K562 (cell line): Measurements from ENCODE around the gene SOCS3. TPM values are rescaled to one million over a fixed set of nuclear protein-coding genes. Genes with fewer than 3 reads are reported as not detected.
A peak's percentile ranks its signal among the peaks of the same experiment; 100 is the strongest.

ENCODE experiments used
- CEBPB ChIP-seq: fragments of 450-650 bp; IDR thresholded peaks from 2 replicates; pipeline ENCODE4 v1.6.1; 2016; ENCODE audit warnings: missing genetic modification characterization, missing compliant biosample characterization
- GATA2 ChIP-seq: sonication (generic); formaldehyde crosslinking; IDR thresholded peaks from 2 replicates; pipeline ENCODE4 v1.4.0; 2020; ENCODE audit warnings: mild to moderate bottlenecking, missing genetic modification reagents
- KLF16 ChIP-seq: IDR thresholded peaks from 2 replicates; pipeline ENCODE4 v1.6.1; 2016; ENCODE audit warnings: antibody characterized with exemption
- MAFG ChIP-seq: fragments of 450-650 bp; conservative IDR thresholded peaks from 2 replicates; pipeline ENCODE4 v1.6.1; 2016; ENCODE audit warnings: missing genetic modification characterization, missing compliant biosample characterization
- NR2F6 ChIP-seq: fragments of 450-650 bp; formaldehyde crosslinking; IDR thresholded peaks from 2 replicates; pipeline ENCODE4 v1.4.0; 2020; ENCODE audit warnings: mild to moderate bottlenecking
- NR4A1 ChIP-seq, 2 experiments: fragments of 250-450 bp in 1 of 2; fragments of 450-650 bp in 1 of 2; sonication (Bioruptor Pico) in 1 of 2; IDR thresholded peaks; 2 replicates each; pipeline versions ENCODE4 v1.4.0 to v1.6.1; 2016 to 2020; ENCODE audit warnings: mild to moderate bottlenecking in 2 of 2, missing compliant biosample characterization in 1 of 2, missing genetic modification characterization in 1 of 2, moderate library complexity in 1 of 2
- NUFIP1 ChIP-seq: fragments of 450-650 bp; IDR thresholded peaks from 2 replicates; pipeline ENCODE4 v1.6.1; 2018; ENCODE audit not compliant: partially characterized antibody
- POLR2G ChIP-seq: fragments of 200-400 bp; formaldehyde crosslinking; IDR thresholded peaks from 2 replicates; pipeline ENCODE4 v1.6.1; 2017; ENCODE audit warnings: low read depth, mild to moderate bottlenecking, antibody characterized with exemption, low read length, moderate library complexity
- REST ChIP-seq, 2 experiments: fragments of 450-650 bp; formaldehyde crosslinking in 1 of 2; IDR thresholded peaks; 2 replicates each; pipeline versions ENCODE4 v1.4.0 to v1.6.1; 2014 to 2020; ENCODE audit warnings: mild to moderate bottlenecking in 2 of 2, borderline replicate concordance in 1 of 2, low read depth in 1 of 2
- XRCC4 ChIP-seq: IDR thresholded peaks from one replicate; pipeline ENCODE4 v1.6.1; 2011; ENCODE audit not compliant: insufficient read depth, insufficient read length; ENCODE audit errors: extremely low read depth
- ZBTB12 ChIP-seq: fragments of 250-450 bp; sonication (Bioruptor Pico); IDR thresholded peaks from 2 replicates; pipeline ENCODE4 v1.4.0; 2020
- polyA plus RNA-seq, 8 experiments: library from polyadenylated mRNA; depleted of rRNA in 4 of 8; stranded (reverse) in 5 of 8; unstranded in 3 of 8; fragments of >200 nt; fragmentation: Nextera tagmentation in 2 of 8; fragmentation: Illumina TruSeq in 1 of 8; extraction: Ambion mirVana in 2 of 8; extraction: Trizol in 1 of 8; gene quantifications; 2 replicates each; pipeline versions ENCODE4 v1.2.1 to v1.2.3, GENCODE V29; 2011 to 2014; ENCODE audit warnings: inconsistent platforms in 1 of 8, missing spikeins in 1 of 8
- total RNA-seq, 7 experiments: library from RNA; depleted of rRNA in 6 of 7; stranded (reverse); fragments of >200 nt in 6 of 7; fragmentation: Illumina TruSeq in 2 of 7; extraction: Trizol in 2 of 7; gene quantifications; 2 replicates each; pipeline versions ENCODE4 v1.2.1 to v1.2.3, GENCODE V29; 2011 to 2021; ENCODE audit warnings: low replicate concordance in 1 of 7

The SOCS3 gene
- total and polyA plus RNA-seq, 9 of the 15 experiments (the other 6 are each of a cell fraction or from before 2014, with no cell fraction given) = 0.56 to 38.9 (median 13.7) TPM

- TF ChIP-seq ZBTB12 (CRISPR knock-in tag) (no peak), MAFG (tag) (no peak), XRCC4 (no peak), POLR2G (peak; percentile 100), KLF16 (no peak), NR2F6 (CRISPR knock-in tag) (no peak), NUFIP1 (no peak), REST (IDR thresholded peaks at IDR 0.05; ENCODE audit: borderline replicate concordance) (no peak; the same call in 1 of the 2 replicates), REST (CRISPR knock-in tag; IDR thresholded peaks at IDR 0.05; ENCODE audit: low read depth) (no peak), NR4A1 (CRISPR knock-in tag; IDR thresholded peaks at IDR 0.05) (no peak), NR4A1 (tag; IDR thresholded peaks at IDR 0.05) (no peak), CEBPB (tag) (no peak), GATA2 (CRISPR knock-in tag) (no peak)
These were observed at the start of gene SOCS3 (continued) for GRCh38 chr17:78359997-78360370.
